Spinal cord (tissue), 10 donors: ENCODE results near the gene NEMP1. TPM values are rescaled to one million over a fixed set of nuclear protein-coding genes. Genes with fewer than 3 reads are reported as not detected.
"Not testable (repeated sequence)": the region's sequence is repeated elsewhere in the genome, so short reads cannot be mapped to it uniquely, and the experiment has no call there.

Source experiments
- DNase-seq, 6 donors: peaks; one replicate each; pipeline versions ENCODE4 v3.0.0 to v3.0.0-alpha.2; 2013 to 2015; ENCODE audit warnings: low spot score in 6 of 6, low read depth in 4 of 6
- H3K27ac ChIP-seq: one replicate; pipeline ENCODE4 v1.5.1; 2013; ENCODE audit warnings: low read depth, low read length, control low read depth
- H3K27me3 ChIP-seq: one replicate; pipeline ENCODE4 v1.6.1; 2013; ENCODE audit warnings: low read length; ENCODE audit not compliant: control insufficient read depth, insufficient read depth
- H3K36me3 ChIP-seq: one replicate; pipeline ENCODE4 v1.6.1; 2013; ENCODE audit warnings: low read length; ENCODE audit not compliant: control insufficient read depth, insufficient read depth
- H3K4me1 ChIP-seq: one replicate; pipeline ENCODE4 v1.6.1; 2013; ENCODE audit warnings: low read length; ENCODE audit not compliant: control insufficient read depth, insufficient read depth
- H3K4me3 ChIP-seq: one replicate; pipeline ENCODE4 v1.5.1; 2013; ENCODE audit warnings: low read depth, low read length, control low read depth
- H3K9me3 ChIP-seq: one replicate; pipeline ENCODE4 v1.6.1; 2013; ENCODE audit warnings: low read length; ENCODE audit not compliant: control insufficient read depth, insufficient read depth
- WGBS: methylation state at CpG from one replicate; pipeline ENCODE4 v1.1.5; 2013; ENCODE audit warnings: missing lambda C conversion rate; ENCODE audit not compliant: insufficient coverage; 5-methylcytosine and 5-hydroxymethylcytosine counted together
- polyA plus RNA-seq, 2 donors: library from polyadenylated mRNA; unstranded; fragments of 120-200 nt; gene quantifications; one replicate each; pipeline ENCODE4 v1.2.1, GENCODE V29; 2013; ENCODE audit not compliant: insufficient read length in 2 of 2
- total RNA-seq, 2 donors: library from RNA; depleted of rRNA in 1 of 2; stranded (reverse); fragments of 120-200 nt in 1 of 2; fragments of >200 nt in 1 of 2; gene quantifications; one replicate each; pipeline versions ENCODE4 v1.2.3 to v1.2.4, GENCODE V29; 2013 to 2014
- donor health status: healthy.

NEMP1 gene
- total and polyA plus RNA-seq, 4 donors, result 13.2 to 17.3 (median 13.6) TPM

GRCh38 chr12:57086493-57087009, 8.0 kb upstream of the NEMP1 start:
- peak overlapping the region; percentile 86 for H3K4me3 ChIP-seq
- WGBS, result 3% methylated on average over 5 of the region's 14 CpGs
- H3K36me3 ChIP-seq, result peaks cover 10% of the 10 kb centered on the region
- H3K27me3 ChIP-seq, result no peaks in the 10 kb centered on the region
- peak overlapping the region; percentile 99 for H3K27ac ChIP-seq
- peak in 3 of 6 donors; percentile 42 to 92 (median 89) for DNase-seq
- H3K4me1 ChIP-seq, result peaks cover 49% of the 10 kb centered on the region
- no peaks in the 10 kb centered on the region for H3K9me3 ChIP-seq

GRCh38 chr12:57085999-57086492, 7.5 kb upstream of the NEMP1 start:
- 8% methylated on average over 2 of the region's 12 CpGs for WGBS

DNA sequence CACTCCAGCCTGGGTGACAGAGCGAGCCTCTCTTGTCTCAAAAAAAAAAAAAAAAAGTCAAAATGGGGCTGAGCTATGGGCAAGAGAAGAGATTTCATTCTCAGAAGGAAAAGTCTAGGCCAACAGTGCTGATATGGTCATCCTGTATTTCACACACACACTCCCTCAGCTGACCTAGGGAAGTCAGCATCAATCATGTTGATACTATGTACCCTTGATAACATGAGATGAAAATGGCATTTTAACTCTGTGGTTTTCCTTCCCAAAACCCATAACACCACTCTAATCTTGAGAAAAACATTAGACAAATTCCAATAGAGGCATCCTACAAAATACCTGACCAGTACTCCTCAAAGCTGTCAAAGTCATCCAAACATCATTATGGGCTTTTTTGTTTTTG, 2.3 kb upstream of the NEMP1 start:
- H3K27ac ChIP-seq, result no peak overlapping the region
- no peak for DNase-seq
- no peak overlapping the region for H3K4me3 ChIP-seq
- no peaks in the 10 kb centered on the region for H3K27me3 ChIP-seq
- no peaks in the 10 kb centered on the region for H3K9me3 ChIP-seq
- H3K36me3 ChIP-seq, result no peaks in the 10 kb centered on the region
- no CpG with 5 or more reads among the region's 1 CpG for WGBS
- peaks cover 10% of the 10 kb centered on the region for H3K4me1 ChIP-seq

More at GRCh38 chr12:57085999-57086492, 7.5 kb upstream of the NEMP1 start:
- DNase-seq, result peak in 2 of 6 donors; percentile 41 to 89
- no peaks in the 10 kb centered on the region for H3K27me3 ChIP-seq
- peaks cover 44% of the 10 kb centered on the region for H3K4me1 ChIP-seq
- no peaks in the 10 kb centered on the region for H3K9me3 ChIP-seq
- peak overlapping the region; percentile 86 for H3K4me3 ChIP-seq
- peak overlapping the region; percentile 99 for H3K27ac ChIP-seq
- H3K36me3 ChIP-seq, result peaks cover 5% of the 10 kb centered on the region

DNA sequence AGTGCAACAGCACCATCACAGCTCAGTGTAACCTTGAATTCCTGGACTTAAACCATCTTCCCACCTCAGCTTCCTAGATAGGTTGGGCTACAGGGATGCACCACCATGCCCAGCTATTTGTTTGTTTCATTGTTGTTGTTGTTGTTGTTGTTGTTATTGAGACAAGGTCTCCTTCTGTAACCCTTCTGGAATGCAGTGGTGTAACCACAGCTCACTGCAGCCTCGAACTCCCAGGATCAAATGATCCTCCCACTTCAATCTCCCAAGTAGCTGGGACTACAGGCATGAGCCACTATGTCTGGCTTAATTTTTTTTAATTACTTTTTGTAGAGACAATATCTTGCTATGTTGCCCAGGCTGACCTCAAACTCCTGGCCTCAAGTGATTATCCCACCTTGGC, 1.2 kb upstream of the NEMP1 start:
- no peak for DNase-seq
- H3K27ac ChIP-seq, result no peak overlapping the region
- no peak overlapping the region for H3K4me3 ChIP-seq
- WGBS, result no CpG with 5 or more reads among the region's 1 CpG
- H3K9me3 ChIP-seq, result no peaks in the 10 kb centered on the region
- no peaks in the 10 kb centered on the region for H3K36me3 ChIP-seq
- peaks cover 9% of the 10 kb centered on the region for H3K4me1 ChIP-seq
- H3K27me3 ChIP-seq, result no peaks in the 10 kb centered on the region

DNA sequence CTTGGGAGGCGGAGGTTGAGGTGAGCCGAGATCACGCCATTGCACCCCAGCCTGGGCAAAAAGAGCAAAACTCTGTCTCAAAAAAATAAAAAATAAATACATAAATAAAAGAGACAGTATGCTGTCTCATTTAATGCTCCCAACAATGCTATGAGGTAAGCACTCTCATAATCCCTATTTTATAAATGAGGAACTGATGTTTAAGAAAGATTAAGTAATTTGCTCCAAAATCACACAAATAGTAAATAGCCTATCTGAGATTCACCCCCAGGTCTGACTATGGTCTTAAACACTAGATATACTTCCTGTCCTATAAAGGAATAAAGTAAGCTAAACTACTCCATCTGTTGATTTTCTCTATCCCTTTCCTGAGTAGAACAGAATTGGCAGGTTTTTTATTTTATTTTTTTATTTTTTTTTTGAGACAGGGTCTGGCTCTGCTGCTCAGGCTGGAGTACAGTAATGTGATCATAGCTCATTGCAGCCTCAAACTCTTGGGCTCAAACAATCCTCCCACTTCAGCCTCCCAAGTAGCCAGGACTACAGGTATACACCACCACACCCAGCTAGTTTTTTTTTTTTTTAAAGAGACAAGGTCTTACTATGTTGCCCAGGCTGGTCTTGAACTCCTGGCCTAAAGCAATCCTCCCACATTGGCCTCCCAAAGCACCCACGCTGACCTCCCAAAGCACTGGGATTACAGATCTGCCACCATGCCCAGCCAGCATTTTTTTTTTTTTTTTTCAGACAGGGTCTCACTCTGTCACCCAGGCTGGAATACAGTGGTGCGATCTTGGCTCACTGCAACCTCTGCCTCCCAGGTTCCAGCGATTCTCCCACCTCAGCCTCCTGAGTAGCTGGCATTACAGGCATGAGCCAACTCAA, 4.8 kb downstream of the NEMP1 start:
- H3K9me3 ChIP-seq, H3K36me3 ChIP-seq, H3K4me1 ChIP-seq, DNase-seq, H3K27me3 ChIP-seq, H3K27ac ChIP-seq, H3K4me3 ChIP-seq: not testable (repeated sequence)
- 92% methylated on average over 1 of the region's 6 CpGs for WGBS

DNA sequence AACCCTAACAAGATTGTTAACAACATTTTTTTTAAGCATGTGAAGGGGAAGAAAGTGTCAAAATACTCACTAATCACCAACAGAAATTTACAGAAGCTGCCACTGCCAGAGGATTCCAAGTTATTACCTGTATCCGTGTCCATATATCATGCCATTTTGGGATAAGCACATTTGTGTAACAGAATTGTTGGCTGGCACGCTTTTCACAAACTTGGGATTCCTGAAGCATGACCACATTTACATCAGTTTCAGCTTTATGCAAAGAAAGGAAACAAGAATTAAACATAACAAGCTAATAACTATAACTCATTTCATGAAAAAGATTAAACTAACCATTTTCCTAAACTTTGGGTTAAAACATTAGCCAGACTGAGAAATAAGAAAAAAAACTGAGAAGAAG, 5.9 kb downstream of the NEMP1 start:
- no peaks in the 10 kb centered on the region for H3K9me3 ChIP-seq
- WGBS, result no CpG with 5 or more reads among the region's 2 CpGs
- H3K36me3 ChIP-seq, result peaks cover 10% of the 10 kb centered on the region
- H3K27ac ChIP-seq, result no peak overlapping the region
- no peak for DNase-seq
- no peak overlapping the region for H3K4me3 ChIP-seq
- peaks cover 1% of the 10 kb centered on the region for H3K4me1 ChIP-seq
- H3K27me3 ChIP-seq, result no peaks in the 10 kb centered on the region

GRCh38 chr12:57069523-57069922, 9.1 kb downstream of the NEMP1 start:
- 20% methylated on average over 1 of the region's 3 CpGs for whole genome bisulfite sequencing
- no peaks in the 10 kb centered on the region for H3K27me3 ChIP-seq
- H3K36me3 ChIP-seq, result peaks cover 15% of the 10 kb centered on the region
- H3K4me1 ChIP-seq, result no peaks in the 10 kb centered on the region
- no peak overlapping the region for H3K4me3 ChIP-seq
- peak in 4 of 6 donors; percentile 57 to 92 (median 82) for DNase-seq
- H3K9me3 ChIP-seq, result no peaks in the 10 kb centered on the region
- peak overlapping the region; percentile 61 for H3K27ac ChIP-seq

GRCh38 chr12:57066245-57066644, 12.3 kb downstream of the NEMP1 start:
- Histone ChIP-seq H3K27ac (no peak overlapping the region), H3K4me3 (no peak overlapping the region), H3K4me1 (no peaks in the 10 kb centered on the region), H3K9me3 (no peaks in the 10 kb centered on the region), H3K27me3 (no peaks in the 10 kb centered on the region), H3K36me3 (peaks cover 12% of the 10 kb centered on the region)
- WGBS, result 100% methylated on average over 1 of the region's 2 CpGs
- no peak for DNase-seq

DNA sequence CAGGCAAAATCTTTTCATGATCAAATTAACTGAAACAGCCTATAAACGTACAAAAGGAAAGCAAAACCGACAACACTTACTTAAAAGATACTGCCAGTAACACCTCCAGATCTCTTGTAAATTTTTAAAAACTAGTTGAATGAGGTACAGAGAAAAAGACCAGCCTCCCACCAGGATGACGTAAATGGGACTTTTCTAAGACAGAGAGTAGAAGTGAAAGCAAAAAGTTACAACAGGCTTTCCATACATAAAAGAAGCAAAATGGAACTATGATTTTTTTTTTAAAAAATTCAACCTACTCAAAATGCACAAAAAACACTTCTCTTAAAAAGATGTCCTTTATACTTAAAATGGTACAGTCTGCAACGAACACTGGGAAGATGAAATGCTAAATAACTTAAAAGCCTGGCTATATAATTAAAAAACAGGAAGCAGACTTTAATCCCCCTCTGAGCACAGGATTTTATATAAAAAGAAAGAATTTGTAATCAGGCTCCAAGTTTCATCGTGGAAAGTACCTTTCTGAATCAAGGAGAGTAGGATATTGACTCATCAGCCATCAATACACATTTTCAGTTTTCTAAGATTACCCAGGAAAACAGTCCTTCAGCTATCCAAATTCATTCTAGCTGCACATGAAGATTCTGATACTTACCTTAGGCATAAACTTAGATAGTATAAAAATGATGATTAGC, 14.5 kb downstream of the NEMP1 start:
- Histone ChIP-seq H3K36me3 (peaks cover 12% of the 10 kb centered on the region), H3K4me3 (no peak overlapping the region), H3K4me1 (no peaks in the 10 kb centered on the region), H3K27ac (no peak overlapping the region), H3K27me3 (no peaks in the 10 kb centered on the region), H3K9me3 (no peaks in the 10 kb centered on the region)
- WGBS, result no CpG with 5 or more reads among the region's 5 CpGs
- DNase-seq, result no peak
